NOMO-1 (cell line): ENCODE data around the gene LARGE1.
A peak's percentile ranks its signal among the peaks of the same experiment; 100 is the strongest.

Experiments used
- DNase-seq, 2 experiments: peaks; one replicate each; lab custom pipeline; 2025; ENCODE audit not compliant: unreplicated experiment in 2 of 2; lab: John Stamatoyannopoulos, UW

Gene LARGE1

GRCh38 chr22:33456511-33456910 lies 463.8 kb downstream of the LARGE1 start:
- no peak for DNase-seq

- DNase-seq: no peak
Observed at GRCh38 chr22:33455036-33455435, 465.2 kb downstream of the LARGE1 start.

- no peak for DNase-seq
Observed at GRCh38 chr22:33451866-33452469, 468.3 kb downstream of the LARGE1 start.

- no peak for DNase-seq
Observed at GRCh38 chr22:33450756-33451155, 469.5 kb downstream of the LARGE1 start.

GRCh38 chr22:33447733-33448132 lies 472.5 kb downstream of the LARGE1 start:
- no peak for DNase-seq

- DNase-seq: no peak
Observed at GRCh38 chr22:33443683-33444082, 476.6 kb downstream of the LARGE1 start.

GRCh38 chr22:33440756-33441155 lies 479.5 kb downstream of the LARGE1 start:
- DNase-seq: no peak

- peak; percentile 14 to 51 for DNase-seq
Observed at GRCh38 chr22:33438273-33438672, 482.0 kb downstream of the LARGE1 start.

GRCh38 chr22:33431300-33431699 lies 489.0 kb downstream of the LARGE1 start:
- DNase-seq: no peak

- peak; percentile 29 to 72 for DNase-seq
Observed at GRCh38 chr22:33429281-33429680, 491.0 kb downstream of the LARGE1 start.

GRCh38 chr22:33427461-33427860 lies 492.8 kb downstream of the LARGE1 start:
- no peak for DNase-seq

GRCh38 chr22:33426451-33426850 lies 493.8 kb downstream of the LARGE1 start:
- no peak for DNase-seq

- no peak for DNase-seq
Observed at GRCh38 chr22:33421859-33422258, 498.4 kb downstream of the LARGE1 start.

- DNase-seq: no peak
Observed at GRCh38 chr22:33418484-33418883, 501.8 kb downstream of the LARGE1 start.

GRCh38 chr22:33415401-33415800 lies 504.9 kb downstream of the LARGE1 start:
- DNase-seq: no peak

- DNase-seq: no peak
Observed at GRCh38 chr22:33409079-33409478, 511.2 kb downstream of the LARGE1 start.

- DNase-seq: peak; percentile 43 to 53
Observed at GRCh38 chr22:33405194-33405593, 515.1 kb downstream of the LARGE1 start.

- peak; percentile 2 to 14 for DNase-seq
Observed at GRCh38 chr22:33404723-33405122, 515.6 kb downstream of the LARGE1 start.

GRCh38 chr22:33402325-33402724 lies 518.0 kb downstream of the LARGE1 start:
- DNase-seq: no peak

GRCh38 chr22:33401291-33401690 lies 519.0 kb downstream of the LARGE1 start:
- DNase-seq: no peak

- no peak for DNase-seq
Observed at GRCh38 chr22:33400891-33401290, 519.4 kb downstream of the LARGE1 start.

- DNase-seq: peak; percentile 0 to 28
Observed at GRCh38 chr22:33400061-33400840, 520.0 kb downstream of the LARGE1 start.
